Retinal pigment epithelial cell (primary cell): ENCODE results near the gene DTWD2.

Source experiments
- DNase-seq: peaks from one replicate; pipeline ENCODE4 v3.0.0-alpha.2; 2010; ENCODE audit warnings: low read depth
- H3K4me3 ChIP-seq: 2 replicates; pipeline ENCODE4 v1.5.1; 2011; ENCODE audit warnings: mild to moderate bottlenecking, low read length, control low read depth, moderate library complexity
- CTCF ChIP-seq: conservative IDR thresholded peaks from 2 replicates; pipeline ENCODE4 v1.5.1; 2011; ENCODE audit warnings: low read depth, low read length, control low read depth, inconsistent platforms

Gene DTWD2

DNA sequence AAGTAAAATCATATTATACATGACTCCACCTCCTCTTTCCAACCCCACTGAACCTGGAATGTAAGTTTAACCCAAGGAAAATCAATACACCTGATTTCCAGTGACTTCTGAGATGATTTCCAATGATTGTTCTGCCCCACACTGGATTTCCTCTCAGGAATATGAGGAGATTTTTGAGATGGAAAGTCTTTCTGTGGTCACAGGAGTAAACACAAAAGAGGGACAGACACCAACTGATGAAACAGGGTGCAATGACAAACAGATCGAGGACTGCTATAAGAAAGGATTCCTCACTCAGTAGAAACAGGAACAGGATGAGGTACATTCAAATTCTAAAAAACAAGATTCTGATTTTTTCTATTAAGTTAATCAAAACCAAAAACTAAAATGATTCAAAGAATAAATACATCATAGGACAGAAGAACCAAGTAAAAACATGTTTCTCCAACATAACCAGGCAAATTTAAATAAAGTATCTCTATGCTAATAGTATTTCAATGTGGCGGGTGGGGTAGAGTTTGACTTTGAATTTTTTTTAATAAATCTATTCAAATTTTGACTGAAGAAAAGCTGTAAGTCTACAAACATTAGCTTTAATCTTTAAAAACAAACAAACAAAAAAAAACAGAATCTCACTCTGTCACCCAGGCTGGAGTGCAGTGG is 42.1 kb downstream of the DTWD2 start:
- H3K4me3 ChIP-seq = no peak overlapping the region
- no peak for TF ChIP-seq CTCF
- no peak for DNase-seq

DNA sequence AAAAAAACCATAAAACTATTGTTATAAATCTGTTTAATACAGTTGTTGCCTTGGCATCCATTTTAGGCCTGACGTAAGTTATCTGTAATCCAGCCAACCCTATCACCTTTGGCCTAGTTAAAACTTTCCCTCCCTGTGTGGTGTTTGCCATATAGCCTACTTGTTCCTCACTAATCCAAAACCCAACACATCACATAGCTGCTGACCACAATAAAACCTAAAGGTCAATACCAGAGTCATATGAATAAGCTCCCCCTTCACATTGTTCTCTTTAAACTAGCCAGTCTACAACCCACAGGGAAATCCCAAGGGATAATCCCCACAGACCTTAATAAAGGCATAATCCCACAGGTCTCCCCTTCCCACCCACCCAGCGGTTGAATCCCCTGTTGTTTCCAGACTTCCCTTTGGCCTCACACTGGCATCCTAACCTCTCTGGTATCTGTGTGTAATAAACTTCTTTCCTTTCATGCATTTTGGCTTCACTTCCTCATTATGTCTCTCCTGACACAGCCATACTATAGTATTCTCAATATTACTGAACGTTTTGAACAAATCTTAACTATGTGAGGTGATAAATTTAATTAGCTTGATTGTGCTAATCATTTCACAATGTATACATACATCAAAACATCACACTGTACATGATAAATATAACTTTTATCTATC is 50.8 kb downstream of the DTWD2 start:
- H3K4me3 ChIP-seq = no peak overlapping the region
- DNase-seq = peak; percentile 90
- no peak for TF ChIP-seq CTCF

DNA sequence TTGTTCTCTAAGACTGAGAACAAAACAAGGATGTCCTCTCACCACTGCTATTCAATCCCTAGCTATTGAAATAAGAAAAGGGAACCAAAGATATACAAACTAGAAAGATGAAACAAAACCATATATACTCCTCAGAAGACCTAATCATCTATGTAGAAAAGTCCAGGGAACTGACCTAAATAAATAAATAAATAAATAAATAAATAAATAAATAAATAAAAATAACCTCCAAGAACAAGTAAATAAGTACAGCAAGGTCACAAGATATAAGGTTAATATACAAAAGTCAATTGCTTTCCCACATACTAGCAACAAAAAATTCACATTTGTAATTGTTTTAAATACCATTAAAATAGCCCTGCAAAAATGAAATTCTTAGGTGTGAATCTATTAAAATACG is 54.6 kb downstream of the DTWD2 start:
- no peak overlapping the region for H3K4me3 ChIP-seq
- no peak for DNase-seq
- TF ChIP-seq CTCF = no peak

- DNase-seq = no peak
- no peak overlapping the region for H3K4me3 ChIP-seq
- TF ChIP-seq CTCF = no peak
Measured at GRCh38 chr5:118931564-118931963, 56.8 kb downstream of the DTWD2 start.

DNA sequence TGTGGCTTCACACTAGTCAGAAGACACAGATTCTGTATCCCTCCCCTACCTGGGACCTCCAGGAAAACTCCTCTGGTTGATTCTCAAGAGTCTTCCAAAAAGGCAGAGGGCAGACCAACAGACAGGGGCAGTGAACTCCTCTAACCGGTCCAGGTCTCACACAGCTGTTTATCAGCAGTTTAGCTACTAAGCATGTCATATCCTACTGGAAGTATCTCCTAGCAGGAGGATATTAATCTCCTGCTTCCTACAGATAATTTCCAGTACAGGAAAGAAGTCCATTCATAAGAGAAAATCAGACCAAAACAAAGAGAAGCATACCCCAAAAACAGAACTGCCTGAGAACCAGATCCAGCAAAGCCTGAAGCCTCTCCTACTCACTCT is 64.3 kb downstream of the DTWD2 start:
- no peak for TF ChIP-seq CTCF
- no peak for DNase-seq
- H3K4me3 ChIP-seq = no peak overlapping the region

- DNase-seq = no peak
- no peak for TF ChIP-seq CTCF
- H3K4me3 ChIP-seq = no peak overlapping the region
Measured at GRCh38 chr5:118923295-118924005, 64.9 kb downstream of the DTWD2 start.

GRCh38 chr5:118921866-118922265 is 66.5 kb downstream of the DTWD2 start:
- DNase-seq = no peak
- no peak for TF ChIP-seq CTCF
- H3K4me3 ChIP-seq = no peak overlapping the region
